Dermis microvascular lymphatic vessel endothelial cell (primary cell): ENCODE results near the gene TRIM47. TPM values are rescaled to one million over a fixed set of nuclear protein-coding genes. Genes with fewer than 3 reads are reported as not detected.

Source experiments
- DNase-seq, 2 donors: peaks; one replicate each; pipeline versions ENCODE4 v3.0.0 to v3.0.0-alpha.2; 2010; ENCODE audit warnings: low read depth in 2 of 2
- total RNA-seq: library from RNA; depleted of rRNA; stranded (reverse); fragments of >200 nt; gene quantifications from 2 replicates; pipeline ENCODE4 v1.2.1, GENCODE V29; 2014

Gene TRIM47
- total RNA-seq, 1 donor from 2014 or later: 58.4 TPM

GRCh38 chr17:75832652-75833400 lies 45.6 kb downstream of the TRIM47 start:
- DNase-seq: no peak

- DNase-seq: peak in 1 of 2 donors; percentile 57
These were observed 46.2 kb downstream of the TRIM47 start for GRCh38 chr17:75832164-75832651.

- no peak for DNase-seq
These were observed 47.3 kb downstream of the TRIM47 start for GRCh38 chr17:75831032-75831571.

- peak in 1 of 2 donors; percentile 25 for DNase-seq
These were observed 48.0 kb downstream of the TRIM47 start for GRCh38 chr17:75830164-75831031.

- no peak for DNase-seq
These were observed 48.6 kb downstream of the TRIM47 start for GRCh38 chr17:75829747-75830146.

GRCh38 chr17:75828741-75829140 lies 49.6 kb downstream of the TRIM47 start:
- DNase-seq: no peak

- no peak for DNase-seq
These were observed 50.3 kb downstream of the TRIM47 start for GRCh38 chr17:75828076-75828400.

GRCh38 chr17:75827308-75828075 lies 50.9 kb downstream of the TRIM47 start:
- DNase-seq: peak; percentile 79 to 88

GRCh38 chr17:75826561-75827307 lies 51.6 kb downstream of the TRIM47 start:
- peak; percentile 25 to 51 for DNase-seq

- no peak for DNase-seq
These were observed 52.5 kb downstream of the TRIM47 start for GRCh38 chr17:75825748-75826370.

GRCh38 chr17:75825149-75825552 lies 53.2 kb downstream of the TRIM47 start:
- DNase-seq: no peak

GRCh38 chr17:75824666-75825065 lies 53.7 kb downstream of the TRIM47 start:
- no peak for DNase-seq

Other genes starting within 250 kb of the TRIM47 start
- under 0.01 TPM in 1 of 2 replicates, not detected in the other for gene SMIM5, start 245.1 kb downstream of the TRIM47 start, total RNA-seq
- gene RECQL5, start 211.4 kb downstream of the TRIM47 start, total RNA-seq: 11.2 and 11.5 TPM in 2 replicates
- gene SAP30BP, start 211.2 kb downstream of the TRIM47 start, total RNA-seq: 41.2 and 44.9 TPM in 2 replicates
- gene ITGB4, start 157.1 kb downstream of the TRIM47 start, total RNA-seq: 16.9 and 37.6 TPM in 2 replicates
- 85.7 and 96.2 TPM in 2 replicates for gene GALK1, start 113.4 kb downstream of the TRIM47 start, total RNA-seq
- gene UNK, start 93.8 kb downstream of the TRIM47 start, total RNA-seq: 6.3 and 13.1 TPM in 2 replicates
- gene UNC13D, start 34.2 kb downstream of the TRIM47 start, total RNA-seq: 2.8 and 2.9 TPM in 2 replicates
- gene WBP2, start 23.2 kb downstream of the TRIM47 start, total RNA-seq: 22.3 and 33.9 TPM in 2 replicates
- gene TRIM65, start 18.4 kb upstream of the TRIM47 start, total RNA-seq: 23.0 and 31.9 TPM in 2 replicates
- gene MRPL38, start 26.3 kb upstream of the TRIM47 start, total RNA-seq: 25.0 and 35.4 TPM in 2 replicates
- 3.5 and 3.9 TPM in 2 replicates for gene FBF1, start 62.5 kb upstream of the TRIM47 start, total RNA-seq
- 39.3 and 51.2 TPM in 2 replicates for gene ACOX1, start 100.6 kb upstream of the TRIM47 start, total RNA-seq
- 20.7 and 31.5 TPM in 2 replicates for gene TEN1, start 100.7 kb upstream of the TRIM47 start, total RNA-seq
- 0.13 and 0.76 TPM in 2 replicates for gene CDK3, start 122.3 kb upstream of the TRIM47 start, total RNA-seq
- under 0.01 TPM in 1 of 2 replicates, not detected in the other for gene EVPL, start 148.7 kb upstream of the TRIM47 start, total RNA-seq
- 22.6 and 28.7 TPM in 2 replicates for gene SRP68, start 193.9 kb upstream of the TRIM47 start, total RNA-seq
- gene GALR2, start 196.2 kb upstream of the TRIM47 start, total RNA-seq: under 0.01 TPM in 2 replicates
- not detected in 2 replicates for gene ZACN, start 200.6 kb upstream of the TRIM47 start, total RNA-seq
- 58.8 and 89.9 TPM in 2 replicates for gene EXOC7, start 225.2 kb upstream of the TRIM47 start, total RNA-seq